K562 (cell line): ENCODE results near the gene SLC6A13. TPM values are rescaled to one million over a fixed set of nuclear protein-coding genes. Genes with fewer than 3 reads are reported as not detected.

ENCODE experiments used
- ATAC-seq: fragments of 200-7000 bp; cut with Tn5 transposase; 3 replicates; pipeline ENCODE4 v1.9.1; 2020; ENCODE audit warnings: moderate library complexity
- BruUV-seq: library from RNA; stranded (reverse); fragments of 400-500 nt; replicated peaks from 2 replicates; lab custom pipeline; 2021; lab: Mats Ljungman, UMichigan
- CTCF ChIA-PET: fragments of 300-600 bp; formaldehyde crosslinking; extraction: SDS; loops from one replicate; lab custom pipeline; 2021; ENCODE audit warnings: low intra/inter-chr PET ratio; lab: Yijun Ruan, JAX
- POLR2A ChIA-PET: fragments of 300-600, 350-650 bp; sonication (Branson Sonifier 250); formaldehyde crosslinking; extraction: SDS; loops from one replicate; lab custom pipeline; 2021; ENCODE audit warnings: antibody characterized with exemption, inconsistent platforms; lab: Yijun Ruan, JAX
- DNase-seq, 4 experiments: peaks; one replicate each; pipeline versions ENCODE4 v3.0.0 to v3.0.0-alpha.2; 2011 to 2018; ENCODE audit warnings: low spot score in 3 of 4, mixed read lengths in 3 of 4; ENCODE audit errors: extremely low read depth in 1 of 4
- FAIRE-seq: peaks from 2 replicates; lab custom pipeline; 2011; peaks lifted over from hg19 to GRCh38; lab: Jason Lieb, UNC
- H2AFZ ChIP-seq: 2 replicates; pipeline ENCODE4 v1.6.0; 2011; ENCODE audit warnings: low read depth, low read length, control low read depth, inconsistent platforms
- H3K27ac ChIP-seq: fragments of 200-600 bp; 3 replicates; pipeline ENCODE4 v1.8.0; 2011; ENCODE audit warnings: low read depth, mild to moderate bottlenecking, control low read depth, inconsistent platforms, low read length, moderate library complexity, mixed read lengths; ENCODE audit errors: extremely low read depth
- H3K27me3 ChIP-seq, 2 experiments: fragments of 300-600 bp in 1 of 2; 2 replicates in 1 of 2; 3 replicates in 1 of 2; pipeline versions ENCODE4 v1.6.0 to v1.8.0; 2011; ENCODE audit warnings: inconsistent platforms in 2 of 2, low read length in 2 of 2, mild to moderate bottlenecking in 1 of 2, mixed read lengths in 1 of 2, moderate library complexity in 1 of 2; ENCODE audit not compliant: control insufficient read depth in 2 of 2, insufficient read depth in 2 of 2
- H3K36me3 ChIP-seq: fragments of 300-600 bp; 3 replicates; pipeline ENCODE4 v1.8.0; 2011; ENCODE audit warnings: mild to moderate bottlenecking, low read length, inconsistent platforms; ENCODE audit not compliant: control insufficient read depth, insufficient read depth
- H3K4me1 ChIP-seq, 2 experiments: fragments of 200-600 bp in 1 of 2; replicated peaks in 1 of 2; 2 replicates in 1 of 2; 3 replicates in 1 of 2; pipeline versions ENCODE4 v1.5.1 to v1.8.0; 2011; ENCODE audit warnings: inconsistent platforms in 2 of 2, low read length in 2 of 2, mild to moderate bottlenecking in 1 of 2, mixed read lengths in 1 of 2, moderate library complexity in 1 of 2; ENCODE audit not compliant: control insufficient read depth in 2 of 2, insufficient read depth in 2 of 2
- H3K4me2 ChIP-seq: 2 replicates; pipeline ENCODE4 v1.6.1; 2011; ENCODE audit warnings: low read length, control low read depth, inconsistent platforms, mixed read lengths; ENCODE audit not compliant: insufficient read depth
- H3K4me3 ChIP-seq: fragments of 200-600 bp; sonication (generic), shearing (Covaris generic); 2 replicates; pipeline ENCODE4 v1.5.1; 2016; ENCODE audit warnings: control low read depth, inconsistent platforms
- H3K79me2 ChIP-seq: fragments of 200-600 bp; 3 replicates; pipeline ENCODE4 v1.8.0; 2011; ENCODE audit warnings: low read length, inconsistent platforms; ENCODE audit not compliant: control insufficient read depth, insufficient read depth
- H3K9ac ChIP-seq, 2 experiments: 2 replicates each; pipeline versions ENCODE4 v1.6.0 to v1.6.1; 2011; ENCODE audit warnings: low read depth in 2 of 2, low read length in 2 of 2, control low read depth in 1 of 2, inconsistent platforms in 1 of 2, mild to moderate bottlenecking in 1 of 2, mixed read lengths in 1 of 2; ENCODE audit not compliant: insufficient read depth in 1 of 2
- H3K9me1 ChIP-seq: one replicate; pipeline ENCODE4 v1.6.0; 2011; ENCODE audit warnings: inconsistent platforms, mild to moderate bottlenecking, low read length, moderate library complexity; ENCODE audit not compliant: control insufficient read depth, insufficient read depth
- H3K9me3 ChIP-seq: replicated peaks from 2 replicates; pipeline ENCODE4 v1.5.1; 2011; ENCODE audit warnings: low read depth, low read length, inconsistent platforms; ENCODE audit not compliant: control insufficient read depth, insufficient read depth
- H4K20me1 ChIP-seq: replicated peaks from 2 replicates; pipeline ENCODE4 v1.6.1; 2011; ENCODE audit warnings: low read length, inconsistent platforms, mixed read lengths; ENCODE audit not compliant: control insufficient read depth, insufficient read depth
- EGR1 ChIP-seq: fragments of 450-650 bp; conservative IDR thresholded peaks from 2 replicates; pipeline ENCODE4 v1.6.1; 2017; ENCODE audit warnings: mild to moderate bottlenecking
- HMG20B ChIP-seq: fragments of 250-450 bp; sonication (Bioruptor Pico); IDR thresholded peaks from 2 replicates; pipeline ENCODE4 v1.5.0; 2021; ENCODE audit warnings: mild to moderate bottlenecking
- STAT5B ChIP-seq: fragments of 250-450 bp; sonication (Bioruptor Pico); IDR thresholded peaks from 2 replicates; pipeline ENCODE4 v1.8.0; 2021; ENCODE audit warnings: mild to moderate bottlenecking, inconsistent platforms
- ZC3H11A ChIP-seq: IDR thresholded peaks from 2 replicates; pipeline ENCODE4 v1.6.1; 2012; ENCODE audit warnings: low read depth, low read length, improper control_type of control experiment
- ZNF121 ChIP-seq: sonication (generic); formaldehyde crosslinking; conservative IDR thresholded peaks from 2 replicates; pipeline ENCODE4 v1.8.0; 2022; ENCODE audit warnings: missing genetic modification reagents
- WGBS: fragments of 100-300 bp; shearing (Covaris generic); methylation state at CpG from one replicate; pipeline ENCODE4 v1.1.6; 2016; ENCODE audit warnings: low coverage, mixed read lengths; ENCODE audit not compliant: insufficient coverage; ENCODE audit errors: missing lambda C conversion rate; 5-methylcytosine and 5-hydroxymethylcytosine counted together
- in situ Hi-C: fragments of 300-500 bp; cut with MboI; formaldehyde crosslinking; loops from 4 replicates; pipeline ENCODE4 v1.15.0; 2018; ENCODE audit warnings: inconsistent platforms, mixed read lengths
- intact Hi-C: fragments of 100-400 bp; cut with micrococcal nuclease; formaldehyde crosslinking; loops from 2 replicates; pipeline ENCODE4 v1.14.2; 2022
- polyA plus RNA-seq, 8 experiments: library from polyadenylated mRNA; depleted of rRNA in 4 of 8; stranded (reverse) in 5 of 8; unstranded in 3 of 8; fragments of >200 nt; fragmentation: Nextera tagmentation in 2 of 8; fragmentation: Illumina TruSeq in 1 of 8; extraction: Ambion mirVana in 2 of 8; extraction: Trizol in 1 of 8; gene quantifications; 2 replicates each; pipeline versions ENCODE4 v1.2.1 to v1.2.3, GENCODE V29; 2011 to 2014; ENCODE audit warnings: inconsistent platforms in 1 of 8, missing spikeins in 1 of 8
- total RNA-seq, 7 experiments: library from RNA; depleted of rRNA in 6 of 7; stranded (reverse); fragments of >200 nt in 6 of 7; fragmentation: Illumina TruSeq in 2 of 7; extraction: Trizol in 2 of 7; gene quantifications; 2 replicates each; pipeline versions ENCODE4 v1.2.1 to v1.2.3, GENCODE V29; 2011 to 2021; ENCODE audit warnings: low replicate concordance in 1 of 7
- TF ChIP-seq, protein P1 (sequence below): fragments of 450-650 bp; IDR thresholded peaks from 2 replicates; pipeline ENCODE4 v1.7.1; 2018; ENCODE audit warnings: mild to moderate bottlenecking, low read depth; ENCODE audit not compliant: partially characterized antibody

Gene SLC6A13
- total and polyA plus RNA-seq, 9 of the 15 experiments (the other 6 are each of a cell fraction or from before 2014, with no cell fraction given), result 0.06 to 0.33 (median 0.22) TPM; not detected in 4

DNA sequence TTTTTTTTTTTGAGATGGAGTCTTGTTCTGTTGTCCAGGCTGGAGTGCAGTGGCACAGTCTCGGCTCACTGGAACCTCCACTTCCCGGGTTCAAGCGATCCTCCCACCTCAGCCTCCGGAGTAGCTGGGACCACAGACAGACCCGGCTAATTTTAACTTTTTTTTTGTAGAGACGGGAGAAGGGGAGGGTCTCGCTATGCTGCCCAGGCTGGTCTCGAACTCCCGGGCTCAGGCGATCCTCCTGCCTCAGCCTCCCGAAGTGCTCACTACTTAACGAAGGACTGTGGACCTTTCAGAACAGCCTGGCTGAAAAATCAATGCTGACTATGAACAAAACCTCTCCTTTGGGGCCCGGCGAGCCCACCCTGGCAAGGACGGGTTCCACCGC lies 59.6 kb downstream of the SLC6A13 start:
- DNase-seq (no peak), ATAC-seq (no peak), FAIRE-seq (no peak)
- no peaks in the 10 kb centered on the region for H3K79me2 ChIP-seq
- intact Hi-C loops, result no loop called here
- no peaks in the 10 kb centered on the region for H3K9me3 ChIP-seq
- H3K9me1 ChIP-seq, result no peaks in the 10 kb centered on the region
- ChIA-PET CTCF (no interaction called here), POLR2A (no interaction called here)
- TF ChIP-seq ZNF121 (CRISPR knock-in tag) (peak; percentile 58), HMG20B (CRISPR knock-in tag) (no peak), ZC3H11A (no peak), STAT5B (CRISPR knock-in tag) (no peak), EGR1 (no peak)
- TF ChIP-seq, protein P1, sequence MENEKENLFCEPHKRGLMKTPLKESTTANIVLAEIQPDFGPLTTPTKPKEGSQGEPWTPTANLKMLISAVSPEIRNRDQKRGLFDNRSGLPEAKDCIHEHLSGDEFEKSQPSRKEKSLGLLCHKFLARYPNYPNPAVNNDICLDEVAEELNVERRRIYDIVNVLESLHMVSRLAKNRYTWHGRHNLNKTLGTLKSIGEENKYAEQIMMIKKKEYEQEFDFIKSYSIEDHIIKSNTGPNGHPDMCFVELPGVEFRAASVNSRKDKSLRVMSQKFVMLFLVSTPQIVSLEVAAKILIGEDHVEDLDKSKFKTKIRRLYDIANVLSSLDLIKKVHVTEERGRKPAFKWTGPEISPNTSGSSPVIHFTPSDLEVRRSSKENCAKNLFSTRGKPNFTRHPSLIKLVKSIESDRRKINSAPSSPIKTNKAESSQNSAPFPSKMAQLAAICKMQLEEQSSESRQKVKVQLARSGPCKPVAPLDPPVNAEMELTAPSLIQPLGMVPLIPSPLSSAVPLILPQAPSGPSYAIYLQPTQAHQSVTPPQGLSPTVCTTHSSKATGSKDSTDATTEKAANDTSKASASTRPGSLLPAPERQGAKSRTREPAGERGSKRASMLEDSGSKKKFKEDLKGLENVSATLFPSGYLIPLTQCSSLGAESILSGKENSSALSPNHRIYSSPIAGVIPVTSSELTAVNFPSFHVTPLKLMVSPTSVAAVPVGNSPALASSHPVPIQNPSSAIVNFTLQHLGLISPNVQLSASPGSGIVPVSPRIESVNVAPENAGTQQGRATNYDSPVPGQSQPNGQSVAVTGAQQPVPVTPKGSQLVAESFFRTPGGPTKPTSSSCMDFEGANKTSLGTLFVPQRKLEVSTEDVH, result no peak
- H2AFZ ChIP-seq, result no peak overlapping the region
- in situ Hi-C loops, result no loop called here
- H3K4me2 ChIP-seq, result peak overlapping the region; percentile 11; the same call in 1 of the 2 replicates
- H3K27ac ChIP-seq, result no peak overlapping the region
- no peaks in the 10 kb centered on the region for H3K36me3 ChIP-seq
- WGBS, result 20% methylated on average over 7 of the region's 16 CpGs
- H3K27me3 ChIP-seq, result peaks cover 22 to 61% of the 10 kb centered on the region in 2 experiments
- H4K20me1 ChIP-seq, result 0 out of 2 replicates have a peak, but pooled peaks cover 6% of the 10 kb centered on the region
- H3K4me3 ChIP-seq, result peak overlapping the region; percentile 33
- peaks cover 2 to 12% of the 10 kb centered on the region in 2 experiments; a peak in 4 of 5 replicates for H3K4me1 ChIP-seq
- BruUV-seq, result no TSS peak
- H3K9ac ChIP-seq, result no peak overlapping the region
